NB4 (cell line): ENCODE measurements around the gene CELF5.
"Not testable (repeated sequence)": the region's sequence is repeated elsewhere in the genome, so short reads cannot be mapped to it uniquely, and the experiment has no call there.

Source experiments
- DNase-seq: peaks from one replicate; pipeline ENCODE4 v3.0.0; 2010; ENCODE audit warnings: low read depth
- H3K4me3 ChIP-seq: one replicate; pipeline ENCODE4 v1.5.1; 2011; ENCODE audit warnings: mild to moderate bottlenecking, low read depth, low read length, moderate library complexity
- CTCF ChIP-seq: IDR thresholded peaks from one replicate; pipeline ENCODE4 v1.5.1; 2012; ENCODE audit warnings: low read depth, low read length
- MAX ChIP-seq: IDR thresholded peaks from 2 replicates; pipeline ENCODE4 v1.6.1; 2011; ENCODE audit warnings: low read depth, low read length
- MYC ChIP-seq: IDR thresholded peaks from 2 replicates; pipeline ENCODE4 v1.6.1; 2011; ENCODE audit warnings: low read depth, low read length
- POLR2A ChIP-seq: IDR thresholded peaks from 2 replicates; pipeline ENCODE4 v1.6.1; 2011; ENCODE audit warnings: mild to moderate bottlenecking; ENCODE audit not compliant: insufficient read length; ENCODE audit errors: extremely low read depth

The CELF5 gene

GRCh38 chr19:3196064-3196932 lies 28.2 kb upstream of the CELF5 start:
- no peak overlapping the region for H3K4me3 ChIP-seq
- TF ChIP-seq CTCF (no peak), MAX (no peak), POLR2A (no peak), MYC (no peak)
- no peak for DNase-seq

GRCh38 chr19:3196933-3197205 lies 27.6 kb upstream of the CELF5 start:
- no peak for TF ChIP-seq CTCF

GRCh38 chr19:3198901-3199700 lies 25.4 kb upstream of the CELF5 start:
- no peak for TF ChIP-seq MYC
- no peak overlapping the region for H3K4me3 ChIP-seq
- no peak for DNase-seq

More at GRCh38 chr19:3196933-3197205, 27.6 kb upstream of the CELF5 start:
- no peak for DNase-seq
- H3K4me3 ChIP-seq: no peak overlapping the region

GRCh38 chr19:3201072-3201700 lies 23.3 kb upstream of the CELF5 start:
- H3K4me3 ChIP-seq: no peak overlapping the region
- TF ChIP-seq MAX (no peak), POLR2A (no peak), CTCF (no peak), MYC (no peak)
- no peak for DNase-seq

GRCh38 chr19:3201911-3202310 lies 22.6 kb upstream of the CELF5 start:
- DNase-seq: no peak
- TF ChIP-seq POLR2A (no peak), CTCF (no peak), MAX (no peak)
- no peak overlapping the region for H3K4me3 ChIP-seq

GRCh38 chr19:3202346-3202745 lies 22.1 kb upstream of the CELF5 start:
- H3K4me3 ChIP-seq: no peak overlapping the region
- no peak for DNase-seq

GRCh38 chr19:3202895-3203294 lies 21.6 kb upstream of the CELF5 start:
- not testable (repeated sequence) for H3K4me3 ChIP-seq, DNase-seq

More at GRCh38 chr19:3202346-3202745, 22.1 kb upstream of the CELF5 start:
- TF ChIP-seq POLR2A (no peak), CTCF (no peak), MAX (no peak), MYC (no peak)
